Tongue (tissue), 1 donor: Measurements from ENCODE around the gene ADSL. TPM values are rescaled to one million over a fixed set of nuclear protein-coding genes. Genes with fewer than 3 reads are reported as not detected.

Source experiments
- total RNA-seq: library from RNA; depleted of rRNA; stranded (reverse); fragments of >200 nt; gene quantifications from one replicate; pipeline ENCODE4 v1.2.3, GENCODE V29; 2014

Gene ADSL
- total RNA-seq, 1 donor from 2014 or later = 236 TPM

Other genes starting within 250 kb of the ADSL start
- 55.0 TPM for gene TNRC6B, start 168.6 kb upstream of the ADSL start, total RNA-seq
- gene SGSM3, start 24.1 kb downstream of the ADSL start, total RNA-seq = 57.4 TPM